Upper lobe of left lung (tissue), 6 donors: ENCODE measurements around the gene POLDIP3. TPM values are rescaled to one million over a fixed set of nuclear protein-coding genes. Genes with fewer than 3 reads are reported as not detected.

Source experiments
- ATAC-seq, 2 donors: fragments of 200-7000 bp; cut with Tn5 transposase; one replicate each; pipeline ENCODE4 v1.9.1; 2022; ENCODE audit warnings: mild to moderate bottlenecking in 2 of 2, moderate library complexity in 2 of 2; ENCODE audit not compliant: low FRiP score in 2 of 2
- DNase-seq, 2 donors: peaks; one replicate each; pipeline ENCODE4 v3.0.0-alpha.2; 2019 to 2020
- H3K27ac ChIP-seq, 4 donors: fragments of 200-600 bp; sonication (generic); one replicate each; pipeline ENCODE4 v1.5.1; 2016 to 2019
- H3K27me3 ChIP-seq, 4 donors: fragments of 200-600 bp; sonication (generic); one replicate each; pipeline ENCODE4 v1.5.1; 2017 to 2019
- H3K36me3 ChIP-seq, 4 donors: fragments of 200-600 bp; sonication (generic); one replicate each; pipeline ENCODE4 v1.5.1; 2016 to 2019
- H3K4me1 ChIP-seq, 4 donors: fragments of 200-600 bp; sonication (generic); one replicate each; pipeline ENCODE4 v1.5.1; 2018 to 2019
- H3K4me3 ChIP-seq, 4 donors: fragments of 200-600 bp; sonication (generic); one replicate each; pipeline ENCODE4 v1.5.1; 2017 to 2019; ENCODE audit warnings: mild to moderate bottlenecking in 2 of 4, moderate library complexity in 1 of 4
- H3K9me3 ChIP-seq, 4 donors: fragments of 200-600 bp; sonication (generic); one replicate each; pipeline ENCODE4 v1.5.1; 2018 to 2019
- EP300 ChIP-seq, 4 donors: sonication (generic); formaldehyde crosslinking; IDR thresholded peaks; one replicate each; pipeline ENCODE4 v1.5.1; 2017; ENCODE audit warnings: antibody characterized with exemption in 4 of 4, control low read depth in 2 of 4
- POLR2A ChIP-seq, 4 donors: fragments of 450-650 bp; IDR thresholded peaks; one replicate each; pipeline ENCODE4 v1.5.1; 2016 to 2017; ENCODE audit warnings: antibody characterized with exemption in 4 of 4, mild to moderate bottlenecking in 2 of 4
- POLR2AphosphoS5 ChIP-seq, 2 donors: sonication (generic); formaldehyde crosslinking; IDR thresholded peaks; one replicate each; pipeline ENCODE4 v1.5.1; 2017; ENCODE audit warnings: antibody characterized with exemption in 2 of 2
- WGBS, 2 donors: methylation state at CpG; one replicate each; pipeline ENCODE4 v1.1.5; 2017 to 2018; 5-methylcytosine and 5-hydroxymethylcytosine counted together
- total RNA-seq, 6 donors: library from RNA; depleted of rRNA in 4 of 6; stranded (reverse); fragments of >200 nt in 4 of 6; gene quantifications; one replicate each; pipeline versions ENCODE4 v1.1.0 to v1.2.1, GENCODE V29; 2016 to 2021
- TF ChIP-seq, protein P1 (sequence below), 6 experiments: fragments of 450-650 bp in 4 of 6; fragments of 200-600 bp in 2 of 6; sonication (generic) in 2 of 6; IDR thresholded peaks; one replicate each; pipeline ENCODE4 v1.5.1; 2016 to 2019; ENCODE audit warnings: antibody characterized with exemption in 6 of 6
- donor health status: DM: no; HTN: no; CAD: no; lungs with moderate emphysema.
- donor health status: DM: no; HTN: yes; CAD: no; lungs with severe emphysema.

The POLDIP3 gene
- total RNA-seq, 6 donors from 2014 or later = 38.0 to 74.5 (median 55.6) TPM

DNA sequence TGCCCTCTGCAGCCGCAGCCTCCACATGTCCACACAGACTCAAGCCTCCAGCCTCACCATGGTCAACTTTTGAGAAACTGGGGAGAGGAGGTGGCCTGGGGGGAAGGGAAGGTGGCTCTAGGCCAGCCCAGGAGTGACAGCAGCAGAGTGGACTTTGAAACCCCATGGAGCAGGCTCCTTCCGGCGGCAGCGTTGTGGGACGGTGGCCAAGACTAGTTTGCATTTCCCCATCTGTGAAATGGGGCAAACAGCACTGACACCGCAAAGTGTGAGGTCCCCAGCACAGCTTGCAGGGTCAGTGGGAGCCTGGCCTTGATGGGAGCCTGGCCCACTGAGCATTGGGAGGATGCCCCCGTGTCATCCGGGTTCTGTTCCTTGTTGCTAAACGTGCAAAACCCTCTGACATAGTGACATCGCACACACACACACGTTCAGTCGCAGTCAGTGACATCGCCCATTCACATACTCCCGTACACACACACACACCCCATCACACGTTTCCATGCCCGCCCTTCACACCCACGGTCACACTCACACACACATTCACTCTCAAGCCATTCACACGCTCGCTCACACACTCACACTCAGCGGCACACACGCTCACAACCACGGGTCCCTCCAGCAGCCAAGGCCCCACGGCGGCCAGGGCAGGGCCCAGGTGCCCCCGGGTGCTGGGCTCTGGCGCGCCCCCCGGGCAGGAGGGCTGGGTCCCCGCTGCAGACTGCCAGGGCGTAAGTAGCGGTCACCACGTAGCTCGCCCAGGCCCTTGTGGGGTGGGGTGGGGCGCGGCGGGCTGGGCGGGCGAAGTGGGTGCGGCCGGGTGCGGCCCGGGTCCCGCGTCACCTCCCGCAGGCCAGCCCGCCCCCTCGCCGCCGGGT lies 33.9 kb upstream of the POLDIP3 start:
- peak; percentile 47 to 68 for DNase-seq
- peak; percentile 44 to 81 for ATAC-seq
- TF ChIP-seq, protein P1, sequence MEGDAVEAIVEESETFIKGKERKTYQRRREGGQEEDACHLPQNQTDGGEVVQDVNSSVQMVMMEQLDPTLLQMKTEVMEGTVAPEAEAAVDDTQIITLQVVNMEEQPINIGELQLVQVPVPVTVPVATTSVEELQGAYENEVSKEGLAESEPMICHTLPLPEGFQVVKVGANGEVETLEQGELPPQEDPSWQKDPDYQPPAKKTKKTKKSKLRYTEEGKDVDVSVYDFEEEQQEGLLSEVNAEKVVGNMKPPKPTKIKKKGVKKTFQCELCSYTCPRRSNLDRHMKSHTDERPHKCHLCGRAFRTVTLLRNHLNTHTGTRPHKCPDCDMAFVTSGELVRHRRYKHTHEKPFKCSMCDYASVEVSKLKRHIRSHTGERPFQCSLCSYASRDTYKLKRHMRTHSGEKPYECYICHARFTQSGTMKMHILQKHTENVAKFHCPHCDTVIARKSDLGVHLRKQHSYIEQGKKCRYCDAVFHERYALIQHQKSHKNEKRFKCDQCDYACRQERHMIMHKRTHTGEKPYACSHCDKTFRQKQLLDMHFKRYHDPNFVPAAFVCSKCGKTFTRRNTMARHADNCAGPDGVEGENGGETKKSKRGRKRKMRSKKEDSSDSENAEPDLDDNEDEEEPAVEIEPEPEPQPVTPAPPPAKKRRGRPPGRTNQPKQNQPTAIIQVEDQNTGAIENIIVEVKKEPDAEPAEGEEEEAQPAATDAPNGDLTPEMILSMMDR (IDR thresholded peaks at IDR 0.05) = no peak
- TF ChIP-seq EP300 (IDR thresholded peaks at IDR 0.05) (no peak), POLR2A (IDR thresholded peaks at IDR 0.05) (peak in 1 of 4 donors; percentile 71), POLR2AphosphoS5 (IDR thresholded peaks at IDR 0.05) (peak; percentile 4 to 54)
- Histone ChIP-seq H3K9me3 (no peaks in the 10 kb centered on the region), H3K4me3 (peak overlapping the region; percentile 74 to 94 (median 86)), H3K36me3 (no peaks in the 10 kb centered on the region), H3K27ac (peak overlapping the region; percentile 87 to 95 (median 93)), H3K27me3 (no peaks in the 10 kb centered on the region), H3K4me1 (peaks cover 52 to 57% (median 55%) of the 10 kb centered on the region in 4 donors)
- WGBS, 2 donors = 5 to 8% methylated on average over 21 to 26 of the region's 49 CpGs

DNA sequence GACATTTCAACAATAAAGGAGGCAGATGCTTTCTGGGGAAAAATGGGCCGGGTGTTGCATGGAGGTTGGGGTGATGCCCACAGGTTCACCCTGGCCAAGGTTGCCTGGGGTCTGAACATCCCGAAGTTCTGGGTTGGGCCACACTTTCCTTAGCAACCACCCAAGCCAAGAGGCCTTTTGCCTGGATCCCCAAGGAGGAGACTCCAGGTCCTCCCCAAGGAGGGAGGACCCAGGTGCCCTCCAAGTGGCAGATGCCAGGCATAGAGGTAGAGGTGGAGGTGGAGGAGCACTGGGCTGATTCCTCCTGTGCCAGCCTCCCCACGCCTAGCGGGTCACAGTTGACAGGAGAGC lies 33.3 kb upstream of the POLDIP3 start:
- no peaks in the 10 kb centered on the region for H3K9me3 ChIP-seq
- peak overlapping the region; percentile 74 to 94 (median 86) for H3K4me3 ChIP-seq
- TF ChIP-seq POLR2A (IDR thresholded peaks at IDR 0.05) (no peak), POLR2AphosphoS5 (IDR thresholded peaks at IDR 0.05) (no peak), EP300 (IDR thresholded peaks at IDR 0.05) (no peak)
- TF ChIP-seq, protein P1 (IDR thresholded peaks at IDR 0.05) = no peak
- WGBS, 2 donors = 72 to 79% methylated on average over 4 of the region's 4 CpGs
- H3K36me3 ChIP-seq = no peaks in the 10 kb centered on the region
- H3K4me1 ChIP-seq = peaks cover 58 to 63% (median 61%) of the 10 kb centered on the region in 4 donors
- DNase-seq (no peak), ATAC-seq (no peak)
- H3K27me3 ChIP-seq = no peaks in the 10 kb centered on the region
- peak overlapping the region; percentile 87 to 95 (median 93) for H3K27ac ChIP-seq

DNA sequence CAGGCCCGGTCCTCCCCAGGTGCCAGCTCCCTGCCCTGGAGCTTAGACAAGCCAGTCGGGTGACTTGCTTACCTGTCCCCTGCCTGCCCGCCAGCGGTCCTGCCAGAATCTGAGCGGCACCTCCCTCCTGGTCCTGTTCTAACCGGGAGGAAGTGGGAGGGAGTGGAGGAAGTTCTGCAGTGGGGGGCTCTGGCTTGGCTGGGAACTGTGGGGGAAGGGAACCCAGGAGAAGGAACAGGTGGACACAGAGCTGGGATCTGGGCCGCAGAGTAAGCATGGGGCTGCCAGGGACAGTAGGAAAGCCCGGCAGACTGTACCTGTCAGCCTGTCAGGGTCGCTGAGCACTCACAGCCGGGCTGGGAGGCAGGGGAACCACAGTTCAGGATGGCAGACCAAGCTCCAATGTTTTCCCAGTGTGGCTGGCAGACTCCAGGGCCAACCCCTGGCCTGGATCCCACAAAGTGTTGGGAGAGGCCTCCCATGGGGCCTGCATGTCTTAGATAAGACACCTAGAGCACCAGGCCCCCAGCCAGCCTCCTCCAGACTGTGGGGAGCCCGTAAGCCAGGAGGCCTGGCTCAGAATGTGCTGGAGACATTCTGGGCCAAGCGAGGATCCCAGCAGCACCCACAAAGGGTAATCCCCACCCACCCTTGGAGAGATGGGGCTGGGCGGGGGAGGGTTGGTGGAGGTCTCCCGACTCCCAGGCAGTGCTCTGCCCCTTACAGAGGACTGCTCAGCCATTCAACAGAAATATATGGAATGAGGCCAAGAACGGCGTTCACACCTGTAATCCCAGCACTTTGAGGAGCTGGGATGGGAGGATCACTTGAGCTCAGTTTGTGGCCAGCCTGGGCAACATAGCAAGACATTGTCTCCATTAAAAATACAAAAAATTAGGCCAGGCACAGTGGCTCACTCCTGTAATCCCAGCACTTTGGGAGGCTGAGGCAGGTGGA lies 32.2 kb upstream of the POLDIP3 start:
- Histone ChIP-seq H3K36me3 (no peaks in the 10 kb centered on the region), H3K27me3 (no peaks in the 10 kb centered on the region), H3K4me1 (peaks cover 66 to 74% (median 72%) of the 10 kb centered on the region in 4 donors), H3K27ac (peak overlapping the region; percentile 81 to 95 (median 90)), H3K4me3 (peak overlapping the region in 2 of 4 donors; percentile 29 to 34), H3K9me3 (no peaks in the 10 kb centered on the region)
- WGBS, 2 donors = 30 to 32% methylated on average over 11 to 16 of the region's 16 CpGs
- TF ChIP-seq POLR2AphosphoS5 (IDR thresholded peaks at IDR 0.05) = peak in 1 of 2 donors; percentile 13
- TF ChIP-seq EP300 (IDR thresholded peaks at IDR 0.05) = no peak
- TF ChIP-seq POLR2A (IDR thresholded peaks at IDR 0.05) = peak in 1 of 4 donors; percentile 19
- DNase-seq = peak; percentile 68 to 72
- no peak for ATAC-seq

DNA sequence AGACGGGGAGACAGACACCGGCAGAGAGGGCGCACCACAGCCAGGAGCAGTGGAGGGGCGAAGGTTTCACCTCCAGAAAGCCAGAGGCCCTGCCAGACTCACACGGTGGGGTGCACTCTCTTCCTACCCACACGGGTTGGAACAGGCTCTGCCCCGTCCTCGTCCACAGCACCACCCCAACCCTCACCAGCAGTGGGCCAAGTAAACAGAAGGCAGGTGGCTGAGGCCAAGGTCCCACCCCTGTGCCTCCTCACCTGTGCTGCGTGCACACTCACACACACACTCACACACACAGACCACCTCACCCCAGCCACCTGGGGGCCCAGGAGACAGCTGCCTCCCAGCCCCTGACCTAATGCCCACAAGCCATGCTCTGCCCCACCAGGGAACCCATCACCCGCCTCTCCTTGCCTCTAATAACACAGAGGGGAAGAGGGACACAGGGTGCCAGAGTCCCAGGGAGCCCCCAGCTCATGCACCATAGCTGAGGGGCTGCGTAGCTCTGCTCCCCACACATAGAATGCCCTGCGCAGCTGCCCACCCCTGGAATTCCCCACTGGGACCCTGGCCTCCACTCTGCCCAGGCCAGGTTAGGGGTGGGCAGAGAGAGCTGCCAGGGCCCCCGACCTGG lies 31.4 kb upstream of the POLDIP3 start:
- H3K4me1 ChIP-seq = peaks cover 66 to 81% (median 75%) of the 10 kb centered on the region in 4 donors
- peak in 1 of 2 donors; percentile 2 for ATAC-seq

More for the DNA sequence above, 31.4 kb upstream of the POLDIP3 start:
- DNase-seq = peak; percentile 59 to 70
- Histone ChIP-seq H3K4me3 (peak overlapping the region in 2 of 4 donors; percentile 29 to 34), H3K27me3 (no peaks in the 10 kb centered on the region), H3K27ac (peak overlapping the region; percentile 81 to 95 (median 90)), H3K36me3 (no peaks in the 10 kb centered on the region), H3K9me3 (no peaks in the 10 kb centered on the region)
- no peak for TF ChIP-seq EP300 (IDR thresholded peaks at IDR 0.05)
- TF ChIP-seq, protein P1 (IDR thresholded peaks at IDR 0.05) = peak in 1 of 6 experiments; percentile 6
- 59 to 93% methylated on average over 2 to 13 of the region's 13 CpGs for whole genome bisulfite sequencing, 2 donors
